ENCODE data around the gene LGALS8.

DNA sequence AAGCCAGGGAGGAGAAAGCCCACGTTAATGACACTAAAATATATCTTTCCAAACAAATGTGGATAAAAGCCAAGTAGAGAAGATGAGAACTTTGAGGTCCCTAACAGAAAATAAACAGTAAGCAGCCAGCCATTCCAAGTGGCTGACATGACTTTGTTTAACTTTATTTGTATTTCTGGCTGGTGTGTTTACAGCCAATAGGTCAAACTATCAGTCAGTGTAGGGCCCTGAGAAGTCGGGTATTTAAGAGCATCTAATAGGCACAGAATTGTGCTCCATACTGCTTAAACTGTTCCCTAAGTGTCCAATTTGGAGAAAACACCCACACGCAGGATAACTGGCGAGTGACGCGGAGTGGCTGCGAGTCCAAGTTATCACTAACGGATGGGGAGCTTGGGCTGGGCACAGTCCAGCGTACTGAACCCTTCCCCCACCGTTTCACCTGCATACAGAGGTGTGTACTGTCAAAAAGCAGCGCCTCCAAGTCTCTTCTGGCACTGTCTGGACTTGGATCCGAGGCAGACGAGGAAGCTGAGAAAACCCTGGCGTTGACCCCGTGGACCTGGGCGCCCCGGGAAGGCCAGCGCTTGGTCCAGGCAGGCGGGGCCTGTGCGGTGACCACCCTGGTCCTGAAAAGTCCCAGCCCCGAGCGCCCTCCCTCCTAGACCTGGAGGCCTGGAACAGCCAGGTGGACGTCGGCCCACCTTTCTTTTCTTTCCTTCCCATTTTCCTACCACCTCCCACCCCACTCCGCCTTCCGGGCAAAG is 662 bp upstream of the LGALS8 start:
- TF ChIP-seq YY1 (IDR thresholded peaks at IDR 0.05; ENCODE audit: extremely low read depth, insufficient replicate concordance, low read depth, low read length) (no peak), CTCF (IDR thresholded peaks at IDR 0.05 in 2 of 3, conservative IDR thresholded peaks at IDR 0.05 in 1 of 3; ENCODE audit: borderline replicate concordance in 1 of 3, insufficient read depth in 1 of 3, low read depth in 2 of 3, low read length in 2 of 3) (no peak), ATF3 (IDR thresholded peaks at IDR 0.05) (no peak), POLR2AphosphoS5 (IDR thresholded peaks at IDR 0.05; ENCODE audit: low read depth, low read length) (no peak), CEBPB (IDR thresholded peaks at IDR 0.05; ENCODE audit: low read depth) (no peak), SIN3A (IDR thresholded peaks at IDR 0.05; ENCODE audit: low read depth) (no peak; the same call in 1 of the 2 replicates), SRF (IDR thresholded peaks at IDR 0.05; ENCODE audit: low read depth) (no peak), POLR2A (IDR thresholded peaks at IDR 0.05; ENCODE audit: borderline replicate concordance, extremely low read depth, insufficient read depth, insufficient read length) (no peak), EZH2 (IDR thresholded peaks at IDR 0.05) (no peak), SP1 (IDR thresholded peaks at IDR 0.05; ENCODE audit: low read depth) (no peak)
